ENCODE data around the gene EXOC4.
"Not testable (repeated sequence)": the region's sequence is repeated elsewhere in the genome, so short reads cannot be mapped to it uniquely, and the experiment has no call there.

Gene EXOC4

GRCh38 chr7:133252858-133253518 lies at the start of gene EXOC4:
Gene EXOC4, plus strand, starts transcription at chr7:133253078.
- DNase-seq (ENCODE audit: extremely low read depth in 1 of 2, low read depth in 1 of 2): peak; percentile 69 to 82

- DNase-seq (ENCODE audit: extremely low read depth in 1 of 2, low read depth in 1 of 2): no peak
Measured at GRCh38 chr7:133203490-133203889, 49.4 kb upstream of the EXOC4 start.

- DNase-seq (ENCODE audit: extremely low read depth in 1 of 2, low read depth in 1 of 2): no peak
Measured at GRCh38 chr7:133207687-133208086, 45.2 kb upstream of the EXOC4 start.

GRCh38 chr7:133210817-133211216 lies 42.1 kb upstream of the EXOC4 start:
- DNase-seq (ENCODE audit: extremely low read depth in 1 of 2, low read depth in 1 of 2): not testable (repeated sequence)

GRCh38 chr7:133213772-133214171 lies 39.1 kb upstream of the EXOC4 start:
- not testable (repeated sequence) for DNase-seq (ENCODE audit: extremely low read depth in 1 of 2, low read depth in 1 of 2)

- no peak for DNase-seq (ENCODE audit: extremely low read depth in 1 of 2, low read depth in 1 of 2)
Measured at GRCh38 chr7:133217773-133218172, 35.1 kb upstream of the EXOC4 start.

GRCh38 chr7:133230591-133231194 lies 22.2 kb upstream of the EXOC4 start:
- peak in 1 of 2 donors; percentile 19 for DNase-seq (ENCODE audit: extremely low read depth in 1 of 2, low read depth in 1 of 2)

- no peak for DNase-seq (ENCODE audit: extremely low read depth in 1 of 2, low read depth in 1 of 2)
Measured at GRCh38 chr7:133233142-133233541, 19.7 kb upstream of the EXOC4 start.

- no peak for DNase-seq (ENCODE audit: extremely low read depth in 1 of 2, low read depth in 1 of 2)
Measured at GRCh38 chr7:133234961-133235875, 17.7 kb upstream of the EXOC4 start.

GRCh38 chr7:133237545-133237944 lies 15.3 kb upstream of the EXOC4 start:
- no peak for DNase-seq (ENCODE audit: extremely low read depth in 1 of 2, low read depth in 1 of 2)

GRCh38 chr7:133240302-133240701 lies 12.6 kb upstream of the EXOC4 start:
- DNase-seq (ENCODE audit: extremely low read depth in 1 of 2, low read depth in 1 of 2): no peak

- no peak for DNase-seq (ENCODE audit: extremely low read depth in 1 of 2, low read depth in 1 of 2)
Measured at GRCh38 chr7:133246558-133246957, 6.3 kb upstream of the EXOC4 start.

GRCh38 chr7:133248901-133249300 lies 4.0 kb upstream of the EXOC4 start:
- no peak for DNase-seq (ENCODE audit: extremely low read depth in 1 of 2, low read depth in 1 of 2)

- no peak for DNase-seq (ENCODE audit: extremely low read depth in 1 of 2, low read depth in 1 of 2)
Measured at GRCh38 chr7:133252506-133252857, 396 bp upstream of the EXOC4 start.

- peak in 1 of 2 donors; percentile 0 for DNase-seq (ENCODE audit: extremely low read depth in 1 of 2, low read depth in 1 of 2)
Measured at GRCh38 chr7:133253519-133253875, 619 bp downstream of the EXOC4 start.

- no peak for DNase-seq (ENCODE audit: extremely low read depth in 1 of 2, low read depth in 1 of 2)
Measured at GRCh38 chr7:133255486-133255885, 2.6 kb downstream of the EXOC4 start.

GRCh38 chr7:133258174-133258573 lies 5.3 kb downstream of the EXOC4 start:
- DNase-seq (ENCODE audit: extremely low read depth in 1 of 2, low read depth in 1 of 2): no peak

- no peak for DNase-seq (ENCODE audit: extremely low read depth in 1 of 2, low read depth in 1 of 2)
Measured at GRCh38 chr7:133265821-133266220, 12.9 kb downstream of the EXOC4 start.

GRCh38 chr7:133268355-133268754 lies 15.5 kb downstream of the EXOC4 start:
- DNase-seq (ENCODE audit: extremely low read depth in 1 of 2, low read depth in 1 of 2): no peak

- no peak for DNase-seq (ENCODE audit: extremely low read depth in 1 of 2, low read depth in 1 of 2)
Measured at GRCh38 chr7:133272336-133272735, 19.5 kb downstream of the EXOC4 start.

- DNase-seq (ENCODE audit: extremely low read depth in 1 of 2, low read depth in 1 of 2): no peak
Measured at GRCh38 chr7:133273227-133273626, 20.3 kb downstream of the EXOC4 start.

GRCh38 chr7:133274265-133274664 lies 21.4 kb downstream of the EXOC4 start:
- DNase-seq (ENCODE audit: extremely low read depth in 1 of 2, low read depth in 1 of 2): no peak
